Measurements from ENCODE around the gene ACP4. TPM values are rescaled to one million over a fixed set of nuclear protein-coding genes. Genes with fewer than 3 reads are reported as not detected.
A peak's percentile ranks its signal among the peaks of the same experiment; 100 is the strongest.

ACP4 gene
- total RNA-seq, 1 experiment from 2014 or later: not detected

- intact Hi-C loops (cut with micrococcal nuclease): no loop called here
- Mint-ChIP-seq H3K9me3 (ENCODE audit: unreplicated experiment) (peaks cover 8% of the 10 kb centered on the region), H3K4me3 (ENCODE audit: unreplicated experiment) (peak overlapping the region; percentile 76), H3K27me3 (ENCODE audit: insufficient read depth, unreplicated experiment) (peaks cover 11% of the 10 kb centered on the region), H3K36me3 (ENCODE audit: insufficient read depth, unreplicated experiment) (peaks cover under 1% of the 10 kb centered on the region), H3K4me1 (ENCODE audit: insufficient read depth, unreplicated experiment) (no peaks in the 10 kb centered on the region), H3K27ac (ENCODE audit: low read depth, unreplicated experiment) (no peak overlapping the region)
- POLR2A ChIA-PET: interaction anchor here (1.0 kb wide), 1 partner anchor 32 kb away, joined by 3 read pairs; no protein-coding TSS in a partner anchor
- CTCF ChIA-PET: interaction anchor here (0.5 to 1.0 kb wide), 3 partner anchors 15 to 493 kb away, joined by 3 to 5 read pairs (median 3); no protein-coding TSS in a partner anchor
- DNase-seq (ENCODE audit: unreplicated experiment): peak; percentile 15
- BruUV-seq (replicated peaks): no TSS peak
- TF ChIP-seq, protein P1, sequence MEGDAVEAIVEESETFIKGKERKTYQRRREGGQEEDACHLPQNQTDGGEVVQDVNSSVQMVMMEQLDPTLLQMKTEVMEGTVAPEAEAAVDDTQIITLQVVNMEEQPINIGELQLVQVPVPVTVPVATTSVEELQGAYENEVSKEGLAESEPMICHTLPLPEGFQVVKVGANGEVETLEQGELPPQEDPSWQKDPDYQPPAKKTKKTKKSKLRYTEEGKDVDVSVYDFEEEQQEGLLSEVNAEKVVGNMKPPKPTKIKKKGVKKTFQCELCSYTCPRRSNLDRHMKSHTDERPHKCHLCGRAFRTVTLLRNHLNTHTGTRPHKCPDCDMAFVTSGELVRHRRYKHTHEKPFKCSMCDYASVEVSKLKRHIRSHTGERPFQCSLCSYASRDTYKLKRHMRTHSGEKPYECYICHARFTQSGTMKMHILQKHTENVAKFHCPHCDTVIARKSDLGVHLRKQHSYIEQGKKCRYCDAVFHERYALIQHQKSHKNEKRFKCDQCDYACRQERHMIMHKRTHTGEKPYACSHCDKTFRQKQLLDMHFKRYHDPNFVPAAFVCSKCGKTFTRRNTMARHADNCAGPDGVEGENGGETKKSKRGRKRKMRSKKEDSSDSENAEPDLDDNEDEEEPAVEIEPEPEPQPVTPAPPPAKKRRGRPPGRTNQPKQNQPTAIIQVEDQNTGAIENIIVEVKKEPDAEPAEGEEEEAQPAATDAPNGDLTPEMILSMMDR (IDR thresholded peaks at IDR 0.05; ENCODE audit: unreplicated experiment): no peak
Measured at GRCh38 chr19:50835103-50835784, 45.0 kb downstream of the ACP4 start.

DNA sequence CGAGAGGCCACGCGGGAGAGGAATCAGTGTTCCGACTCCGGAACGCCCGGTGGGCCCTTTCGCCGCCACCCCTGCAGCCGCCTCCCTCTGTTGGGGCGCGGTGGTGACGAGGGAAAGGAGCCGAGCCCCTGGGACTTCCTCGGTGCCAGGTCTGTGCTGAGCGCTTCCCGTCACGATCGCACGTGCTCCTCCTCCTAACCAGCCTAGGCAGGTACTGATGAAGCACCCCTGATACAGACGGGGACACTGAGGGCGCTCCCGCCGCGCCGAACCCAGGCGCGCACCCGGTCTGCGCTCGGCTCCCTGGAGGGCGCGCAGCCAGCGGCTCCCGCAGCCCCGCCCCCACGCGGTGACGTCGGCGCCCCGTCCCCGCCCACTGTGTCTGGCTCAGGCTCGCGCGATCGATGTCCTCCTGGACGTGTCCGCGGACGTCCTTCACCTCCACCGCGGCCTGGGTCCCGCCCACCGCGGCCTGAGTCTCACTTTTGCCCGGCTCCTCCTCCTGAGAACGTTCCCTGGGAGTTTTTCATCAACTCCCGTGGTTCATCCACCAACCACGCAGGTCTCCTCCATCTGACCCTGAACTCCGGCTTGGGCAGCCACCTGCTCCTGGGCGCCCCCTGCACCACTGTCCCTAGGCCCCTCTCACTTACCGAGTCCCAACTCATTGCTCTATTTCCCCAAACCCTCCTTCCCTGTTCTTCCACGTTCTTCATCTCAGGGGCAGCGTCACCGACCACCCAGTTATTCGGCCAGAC is 45.7 kb downstream of the ACP4 start:
- Mint-ChIP-seq H3K4me1 (ENCODE audit: insufficient read depth, unreplicated experiment) (no peaks in the 10 kb centered on the region), H3K4me3 (ENCODE audit: unreplicated experiment) (peak overlapping the region; percentile 76), H3K27ac (ENCODE audit: low read depth, unreplicated experiment) (no peak overlapping the region), H3K36me3 (ENCODE audit: insufficient read depth, unreplicated experiment) (no peaks in the 10 kb centered on the region), H3K9me3 (ENCODE audit: unreplicated experiment) (peaks cover 8% of the 10 kb centered on the region), H3K27me3 (ENCODE audit: insufficient read depth, unreplicated experiment) (peaks cover 14% of the 10 kb centered on the region)
- POLR2A ChIA-PET: interaction anchor here (1.0 kb wide), 1 partner anchor 32 kb away, joined by 3 read pairs; no protein-coding TSS in a partner anchor
- intact Hi-C loops (cut with micrococcal nuclease): no loop called here
- CTCF ChIA-PET: interaction anchor here (0.5 to 1.2 kb wide), 3 partner anchors 86 to 493 kb away, joined by 3 to 5 read pairs (median 4); no protein-coding TSS in a partner anchor
- TF ChIP-seq, protein P1 (IDR thresholded peaks at IDR 0.05; ENCODE audit: unreplicated experiment): no peak
- DNase-seq (ENCODE audit: unreplicated experiment): peak; percentile 55
- BruUV-seq (replicated peaks): no TSS peak

GRCh38 chr19:50836543-50837195 is 46.5 kb downstream of the ACP4 start:
- H3K4me3 Mint-ChIP-seq (ENCODE audit: unreplicated experiment): peak overlapping the region; percentile 76
- POLR2A ChIA-PET: interaction anchor here (0.5 kb wide), 1 partner anchor 852 kb away, joined by 3 read pairs; no protein-coding TSS in a partner anchor
- no peaks in the 10 kb centered on the region for H3K36me3 Mint-ChIP-seq (ENCODE audit: insufficient read depth, unreplicated experiment)
- no peak overlapping the region for H3K27ac Mint-ChIP-seq (ENCODE audit: low read depth, unreplicated experiment)
- H3K9me3 Mint-ChIP-seq (ENCODE audit: unreplicated experiment): peaks cover 14% of the 10 kb centered on the region
- BruUV-seq (replicated peaks): no TSS peak
- no peaks in the 10 kb centered on the region for H3K4me1 Mint-ChIP-seq (ENCODE audit: insufficient read depth, unreplicated experiment)
- H3K27me3 Mint-ChIP-seq (ENCODE audit: insufficient read depth, unreplicated experiment): peaks cover 21% of the 10 kb centered on the region
- TF ChIP-seq, protein P1 (IDR thresholded peaks at IDR 0.05; ENCODE audit: unreplicated experiment): no peak
- CTCF ChIA-PET: interaction anchor here (0.7 to 1.2 kb wide), 3 partner anchors 85 to 184 kb away, joined by 4 to 5 read pairs (median 4); no protein-coding TSS in a partner anchor
- intact Hi-C loops (cut with micrococcal nuclease): no loop called here
- no peak for DNase-seq (ENCODE audit: unreplicated experiment)

Data from MCF 10A (cell line).